Measurements from ENCODE around the gene NEURL1B.

DNA sequence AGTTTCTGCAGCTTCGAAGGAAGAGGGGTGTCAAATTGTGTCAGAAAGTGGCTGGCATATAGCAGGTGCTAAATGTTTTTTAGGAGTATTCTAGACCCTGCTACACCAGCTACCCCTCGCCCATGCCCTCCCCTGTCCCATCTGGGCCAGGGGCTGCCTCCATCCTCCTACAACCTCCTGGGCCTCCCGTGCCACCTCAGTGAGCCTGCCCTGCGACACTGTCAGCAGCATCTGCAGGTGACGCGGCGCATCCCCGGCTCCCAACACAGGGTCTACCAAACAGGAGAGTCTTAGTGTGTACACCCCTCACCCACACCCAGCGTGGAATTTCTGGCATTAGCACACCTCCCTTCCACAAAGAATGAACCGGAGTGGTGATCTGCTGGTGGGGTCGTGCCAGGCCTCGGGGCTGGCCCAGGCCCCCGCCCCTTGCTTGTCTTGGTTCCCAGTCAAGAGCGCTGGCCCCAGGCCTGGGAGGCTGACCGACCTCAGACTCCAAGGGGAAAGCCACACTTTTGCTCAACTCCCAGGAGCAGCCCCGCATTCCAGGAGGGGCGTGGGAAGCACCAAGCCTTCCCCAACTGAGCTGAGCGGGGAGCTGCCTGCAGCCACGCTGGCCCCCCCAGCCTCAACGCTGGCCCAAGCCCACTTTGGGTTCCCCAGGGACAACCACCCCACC is 55.2 kb downstream of the NEURL1B start:
- TF ChIP-seq, protein P1, sequence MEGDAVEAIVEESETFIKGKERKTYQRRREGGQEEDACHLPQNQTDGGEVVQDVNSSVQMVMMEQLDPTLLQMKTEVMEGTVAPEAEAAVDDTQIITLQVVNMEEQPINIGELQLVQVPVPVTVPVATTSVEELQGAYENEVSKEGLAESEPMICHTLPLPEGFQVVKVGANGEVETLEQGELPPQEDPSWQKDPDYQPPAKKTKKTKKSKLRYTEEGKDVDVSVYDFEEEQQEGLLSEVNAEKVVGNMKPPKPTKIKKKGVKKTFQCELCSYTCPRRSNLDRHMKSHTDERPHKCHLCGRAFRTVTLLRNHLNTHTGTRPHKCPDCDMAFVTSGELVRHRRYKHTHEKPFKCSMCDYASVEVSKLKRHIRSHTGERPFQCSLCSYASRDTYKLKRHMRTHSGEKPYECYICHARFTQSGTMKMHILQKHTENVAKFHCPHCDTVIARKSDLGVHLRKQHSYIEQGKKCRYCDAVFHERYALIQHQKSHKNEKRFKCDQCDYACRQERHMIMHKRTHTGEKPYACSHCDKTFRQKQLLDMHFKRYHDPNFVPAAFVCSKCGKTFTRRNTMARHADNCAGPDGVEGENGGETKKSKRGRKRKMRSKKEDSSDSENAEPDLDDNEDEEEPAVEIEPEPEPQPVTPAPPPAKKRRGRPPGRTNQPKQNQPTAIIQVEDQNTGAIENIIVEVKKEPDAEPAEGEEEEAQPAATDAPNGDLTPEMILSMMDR (IDR thresholded peaks at IDR 0.05) = no peak
- TF ChIP-seq POLR2A (IDR thresholded peaks at IDR 0.05) = no peak
